Suprapubic skin (tissue), 4 donors: ENCODE results near the gene AUTS2. TPM values are rescaled to one million over a fixed set of nuclear protein-coding genes. Genes with fewer than 3 reads are reported as not detected.
"Not testable (repeated sequence)": the region's sequence is repeated elsewhere in the genome, so short reads cannot be mapped to it uniquely, and the experiment has no call there.

ENCODE experiments used
- DNase-seq, 2 donors: peaks; one replicate each; pipeline ENCODE4 v3.0.0-alpha.2; 2019; ENCODE audit warnings: low spot score in 2 of 2
- H3K27ac ChIP-seq: fragments of 200-600 bp; sonication (generic); one replicate; pipeline ENCODE4 v1.5.1; 2019
- H3K27me3 ChIP-seq: fragments of 200-600 bp; sonication (generic); one replicate; pipeline ENCODE4 v1.5.1; 2019
- H3K36me3 ChIP-seq: fragments of 200-600 bp; sonication (generic); one replicate; pipeline ENCODE4 v1.5.1; 2019
- H3K4me1 ChIP-seq: fragments of 200-600 bp; sonication (generic); one replicate; pipeline ENCODE4 v1.5.1; 2019
- H3K4me3 ChIP-seq: fragments of 200-600 bp; sonication (generic); one replicate; pipeline ENCODE4 v1.5.1; 2019; ENCODE audit warnings: mild to moderate bottlenecking
- H3K9me3 ChIP-seq: fragments of 200-600 bp; sonication (generic); one replicate; pipeline ENCODE4 v1.5.1; 2019
- CTCF ChIP-seq, 2 donors: fragments of 200-600 bp in 1 of 2; fragments of 450-650 bp in 1 of 2; sonication (generic) in 1 of 2; IDR thresholded peaks; one replicate each; pipeline ENCODE4 v1.5.1; 2016 to 2019; ENCODE audit warnings: antibody characterized with exemption in 2 of 2, mild to moderate bottlenecking in 1 of 2, moderate library complexity in 1 of 2
- EP300 ChIP-seq: sonication (generic); formaldehyde crosslinking; IDR thresholded peaks from one replicate; pipeline ENCODE4 v1.6.1; 2017; ENCODE audit warnings: antibody characterized with exemption
- POLR2A ChIP-seq, 2 donors: fragments of 450-650 bp; IDR thresholded peaks; one replicate each; pipeline ENCODE4 v1.6.1; 2017; ENCODE audit warnings: antibody characterized with exemption in 2 of 2, mild to moderate bottlenecking in 2 of 2, moderate library complexity in 2 of 2
- POLR2AphosphoS5 ChIP-seq, 3 donors: sonication (generic); formaldehyde crosslinking; IDR thresholded peaks; one replicate each; pipeline ENCODE4 v1.6.1; 2017; ENCODE audit warnings: antibody characterized with exemption in 3 of 3
- WGBS: methylation state at CpG from one replicate; pipeline ENCODE4 v1.1.5; 2018; 5-methylcytosine and 5-hydroxymethylcytosine counted together
- total RNA-seq, 4 donors: library from RNA; depleted of rRNA; stranded (reverse); fragments of >200 nt; gene quantifications; one replicate each; pipeline ENCODE4 v1.1.0, GENCODE V29; 2016

Gene AUTS2
- total RNA-seq, 4 donors from 2014 or later, result 31.0 to 102 (median 56.4) TPM

- no peak for DNase-seq
- no peaks in the 10 kb centered on the region for H3K36me3 ChIP-seq
- H3K27ac ChIP-seq, result no peak overlapping the region
- no peak overlapping the region for H3K4me3 ChIP-seq
- no peak for TF ChIP-seq POLR2AphosphoS5 (IDR thresholded peaks at IDR 0.05)
- TF ChIP-seq POLR2A (IDR thresholded peaks at IDR 0.05), result no peak
- TF ChIP-seq CTCF (IDR thresholded peaks at IDR 0.05), result no peak
- TF ChIP-seq EP300, result no peak
- H3K9me3 ChIP-seq, result no peaks in the 10 kb centered on the region
- no peaks in the 10 kb centered on the region for H3K4me1 ChIP-seq
- 40% methylated on average over 6 of the region's 6 CpGs for WGBS
- H3K27me3 ChIP-seq, result no peaks in the 10 kb centered on the region
Observed at GRCh38 chr7:70808876-70809275, 1210.6 kb downstream of the AUTS2 start.

GRCh38 chr7:70810558-70811139 lies 1212.4 kb downstream of the AUTS2 start:
- no peak for DNase-seq
- H3K4me1 ChIP-seq, result no peaks in the 10 kb centered on the region
- no peaks in the 10 kb centered on the region for H3K36me3 ChIP-seq
- no peak overlapping the region for H3K27ac ChIP-seq
- 75% methylated on average over 2 of the region's 3 CpGs for WGBS
- H3K9me3 ChIP-seq, result no peaks in the 10 kb centered on the region
- no peak overlapping the region for H3K4me3 ChIP-seq
- TF ChIP-seq POLR2AphosphoS5 (IDR thresholded peaks at IDR 0.05), result no peak
- no peak for TF ChIP-seq EP300
- H3K27me3 ChIP-seq, result no peaks in the 10 kb centered on the region

GRCh38 chr7:70812511-70812910 lies 1214.2 kb downstream of the AUTS2 start:
- DNase-seq, result no peak
- H3K9me3 ChIP-seq, result peaks cover 5% of the 10 kb centered on the region
- no peaks in the 10 kb centered on the region for H3K27me3 ChIP-seq
- WGBS, result 45% methylated on average over 3 of the region's 3 CpGs
- H3K27ac ChIP-seq, result no peak overlapping the region
- TF ChIP-seq CTCF (IDR thresholded peaks at IDR 0.05) (no peak), POLR2AphosphoS5 (IDR thresholded peaks at IDR 0.05) (no peak), EP300 (no peak), POLR2A (IDR thresholded peaks at IDR 0.05) (no peak)
- no peaks in the 10 kb centered on the region for H3K4me1 ChIP-seq
- H3K36me3 ChIP-seq, result no peaks in the 10 kb centered on the region
- H3K4me3 ChIP-seq, result no peak overlapping the region

GRCh38 chr7:70822490-70822889 lies 1224.2 kb downstream of the AUTS2 start:
- not testable (repeated sequence) for H3K27ac ChIP-seq, H3K36me3 ChIP-seq, H3K4me3 ChIP-seq, DNase-seq, H3K4me1 ChIP-seq, H3K9me3 ChIP-seq, H3K27me3 ChIP-seq
- 94% methylated on average over 6 of the region's 6 CpGs for WGBS

- Histone ChIP-seq H3K27me3 (peaks cover 16% of the 10 kb centered on the region), H3K4me3 (no peak overlapping the region), H3K4me1 (peaks cover 5% of the 10 kb centered on the region), H3K27ac (no peak overlapping the region), H3K9me3 (no peaks in the 10 kb centered on the region), H3K36me3 (no peaks in the 10 kb centered on the region)
- WGBS, result 7% methylated on average over 25 of the region's 29 CpGs
- DNase-seq, result peak; percentile 68 to 82
- no peak for TF ChIP-seq EP300
- TF ChIP-seq CTCF (IDR thresholded peaks at IDR 0.05), result peak; percentile 27 to 92
Observed at GRCh38 chr7:70829221-70830059, 1231.2 kb downstream of the AUTS2 start.

- peaks cover 5% of the 10 kb centered on the region for H3K4me1 ChIP-seq
- no peak for DNase-seq
- H3K9me3 ChIP-seq, result no peaks in the 10 kb centered on the region
- no peak for TF ChIP-seq POLR2A (IDR thresholded peaks at IDR 0.05)
- no peak for TF ChIP-seq EP300
- TF ChIP-seq CTCF (IDR thresholded peaks at IDR 0.05), result no peak
- no peak for TF ChIP-seq POLR2AphosphoS5 (IDR thresholded peaks at IDR 0.05)
- H3K27ac ChIP-seq, result no peak overlapping the region
- 44% methylated on average over 7 of the region's 7 CpGs for WGBS
- no peak overlapping the region for H3K4me3 ChIP-seq
- no peaks in the 10 kb centered on the region for H3K36me3 ChIP-seq
- peaks cover 16% of the 10 kb centered on the region for H3K27me3 ChIP-seq
Observed at GRCh38 chr7:70830060-70830395, 1231.8 kb downstream of the AUTS2 start.
